ENCODE measurements around the gene ACER3.
A peak's percentile ranks its signal among the peaks of the same experiment; 100 is the strongest.
"Not testable (repeated sequence)": the region's sequence is repeated elsewhere in the genome, so short reads cannot be mapped to it uniquely, and the experiment has no call there.

The ACER3 gene

GRCh38 chr11:76919887-76920746 is 59.4 kb downstream of the ACER3 start:
- peak in 1 of 2 donors; percentile 24 for DNase-seq (ENCODE audit: low read depth in 2 of 2)

- DNase-seq (ENCODE audit: low read depth in 2 of 2) = no peak
Measured at GRCh38 chr11:76927160-76927559, 66.4 kb downstream of the ACER3 start.

GRCh38 chr11:76935042-76935441 is 74.3 kb downstream of the ACER3 start:
- no peak for DNase-seq (ENCODE audit: low read depth in 2 of 2)

- no peak for DNase-seq (ENCODE audit: low read depth in 2 of 2)
Measured at GRCh38 chr11:76939219-76939631, 78.5 kb downstream of the ACER3 start.

GRCh38 chr11:76944225-76944624 is 83.5 kb downstream of the ACER3 start:
- DNase-seq (ENCODE audit: low read depth in 2 of 2) = no peak

- no peak for DNase-seq (ENCODE audit: low read depth in 2 of 2)
Measured at GRCh38 chr11:76946223-76946622, 85.5 kb downstream of the ACER3 start.

- no peak for DNase-seq (ENCODE audit: low read depth in 2 of 2)
Measured at GRCh38 chr11:76947190-76947589, 86.5 kb downstream of the ACER3 start.

GRCh38 chr11:76947800-76948199 is 87.1 kb downstream of the ACER3 start:
- DNase-seq (ENCODE audit: low read depth in 2 of 2) = no peak

GRCh38 chr11:76955459-76956114 is 94.9 kb downstream of the ACER3 start:
- DNase-seq (ENCODE audit: low read depth in 2 of 2) = no peak

- DNase-seq (ENCODE audit: low read depth in 2 of 2) = no peak
Measured at GRCh38 chr11:76962583-76963416, 102.1 kb downstream of the ACER3 start.

- not testable (repeated sequence) for DNase-seq (ENCODE audit: low read depth in 2 of 2)
Measured at GRCh38 chr11:76963417-76964168, 102.9 kb downstream of the ACER3 start.

GRCh38 chr11:76972051-76972450 is 111.3 kb downstream of the ACER3 start:
- DNase-seq (ENCODE audit: low read depth in 2 of 2) = no peak

GRCh38 chr11:76974179-76974891 is 113.6 kb downstream of the ACER3 start:
- DNase-seq (ENCODE audit: low read depth in 2 of 2) = no peak

GRCh38 chr11:76975513-76975912 is 114.8 kb downstream of the ACER3 start:
- DNase-seq (ENCODE audit: low read depth in 2 of 2) = no peak

- DNase-seq (ENCODE audit: low read depth in 2 of 2) = no peak
Measured at GRCh38 chr11:76977791-76978190, 117.1 kb downstream of the ACER3 start.

- no peak for DNase-seq (ENCODE audit: low read depth in 2 of 2)
Measured at GRCh38 chr11:76978239-76978638, 117.5 kb downstream of the ACER3 start.

- DNase-seq (ENCODE audit: low read depth in 2 of 2) = no peak
Measured at GRCh38 chr11:76978818-76979217, 118.1 kb downstream of the ACER3 start.

- DNase-seq (ENCODE audit: low read depth in 2 of 2) = no peak
Measured at GRCh38 chr11:76980196-76980595, 119.5 kb downstream of the ACER3 start.

GRCh38 chr11:76984743-76985142 is 124.0 kb downstream of the ACER3 start:
- no peak for DNase-seq (ENCODE audit: low read depth in 2 of 2)

- DNase-seq (ENCODE audit: low read depth in 2 of 2) = no peak
Measured at GRCh38 chr11:76987203-76987602, 126.5 kb downstream of the ACER3 start.

- no peak for DNase-seq (ENCODE audit: low read depth in 2 of 2)
Measured at GRCh38 chr11:76990628-76991027, 129.9 kb downstream of the ACER3 start.

Measured in stimulated activated CD8-positive, alpha-beta memory T cell treated with anti-CD3 and anti-CD28 coated beads, Interleukin-15, amount 100 ng/mL, for 4 hours (primary cell).